Astrocyte (in vitro differentiated cells and primary cell): ENCODE measurements around the gene RAB5B. TPM values are rescaled to one million over a fixed set of nuclear protein-coding genes. Genes with fewer than 3 reads are reported as not detected.
"Not testable (repeated sequence)": the region's sequence is repeated elsewhere in the genome, so short reads cannot be mapped to it uniquely, and the experiment has no call there.

Experiments used
- DNase-seq: peaks from one replicate; pipeline ENCODE4 v3.0.0-alpha.2; 2010; ENCODE audit warnings: low read depth
- FAIRE-seq: peaks from 2 replicates; lab custom pipeline; 2011; peaks lifted over from hg19 to GRCh38; lab: Jason Lieb, UNC
- H2AFZ ChIP-seq: 2 replicates; pipeline ENCODE4 v1.6.0; 2012; ENCODE audit warnings: low read depth, low read length, inconsistent platforms
- H3K27ac ChIP-seq: 2 replicates; pipeline ENCODE4 v1.5.1; 2011; ENCODE audit warnings: low read depth, low read length, inconsistent platforms
- H3K27me3 ChIP-seq: 2 replicates; pipeline ENCODE4 v1.6.0; 2011; ENCODE audit warnings: low read length, inconsistent platforms; ENCODE audit not compliant: insufficient read depth
- H3K36me3 ChIP-seq: 2 replicates; pipeline ENCODE4 v1.5.1; 2011; ENCODE audit warnings: low read length, inconsistent platforms; ENCODE audit not compliant: insufficient read depth
- H3K4me1 ChIP-seq: 2 replicates; pipeline ENCODE4 v1.5.1; 2011; ENCODE audit warnings: low read length, inconsistent platforms; ENCODE audit not compliant: insufficient read depth
- H3K4me2 ChIP-seq: 2 replicates; pipeline ENCODE4 v1.6.0; 2012; ENCODE audit warnings: low read length, inconsistent platforms
- H3K4me3 ChIP-seq: 2 replicates; pipeline ENCODE4 v1.5.1; 2011; ENCODE audit warnings: low read depth, mild to moderate bottlenecking, low read length, inconsistent platforms; ENCODE audit not compliant: insufficient read depth
- H3K79me2 ChIP-seq: 2 replicates; pipeline ENCODE4 v1.6.0; 2012; ENCODE audit warnings: mild to moderate bottlenecking, low read length, inconsistent platforms; ENCODE audit not compliant: insufficient read depth
- H3K9ac ChIP-seq: 2 replicates; pipeline ENCODE4 v1.6.0; 2012; ENCODE audit warnings: mild to moderate bottlenecking, low read length, inconsistent platforms
- H3K9me3 ChIP-seq: 2 replicates; pipeline ENCODE4 v1.5.1; 2012; ENCODE audit warnings: low read depth, mild to moderate bottlenecking, low read length, inconsistent platforms; ENCODE audit not compliant: insufficient read depth
- H4K20me1 ChIP-seq: 2 replicates; pipeline ENCODE4 v1.6.0; 2012; ENCODE audit warnings: low read length, inconsistent platforms; ENCODE audit not compliant: insufficient read depth
- H3K27ac Mint-ChIP-seq: one replicate; pipeline ENCODE4 v1.8.0; 2021; ENCODE audit warnings: mild to moderate bottlenecking, mixed read lengths; ENCODE audit not compliant: unreplicated experiment
- H3K27me3 Mint-ChIP-seq: one replicate; pipeline ENCODE4 v1.8.0; 2021; ENCODE audit warnings: low read depth, mixed read lengths; ENCODE audit not compliant: unreplicated experiment
- H3K36me3 Mint-ChIP-seq: one replicate; pipeline ENCODE4 v1.8.0; 2021; ENCODE audit warnings: low read depth, mixed read lengths; ENCODE audit not compliant: unreplicated experiment
- H3K4me1 Mint-ChIP-seq: one replicate; pipeline ENCODE4 v1.8.0; 2021; ENCODE audit warnings: low read depth, mixed read lengths; ENCODE audit not compliant: unreplicated experiment
- H3K4me3 Mint-ChIP-seq: one replicate; pipeline ENCODE4 v1.8.0; 2021; ENCODE audit warnings: mild to moderate bottlenecking, moderate library complexity, mixed read lengths; ENCODE audit not compliant: unreplicated experiment
- H3K9me3 Mint-ChIP-seq: one replicate; pipeline ENCODE4 v1.8.0; 2021; ENCODE audit warnings: mild to moderate bottlenecking, mixed read lengths; ENCODE audit not compliant: unreplicated experiment
- CTCF ChIP-seq: IDR thresholded peaks from 2 replicates; pipeline ENCODE4 v1.5.1; 2011; ENCODE audit warnings: low read depth, mild to moderate bottlenecking, inconsistent platforms, low read length, moderate library complexity; ENCODE audit not compliant: insufficient read depth
- EZH2 ChIP-seq: IDR thresholded peaks from 2 replicates; pipeline ENCODE4 v1.6.1; 2012; ENCODE audit warnings: mild to moderate bottlenecking, low read length, inconsistent platforms; ENCODE audit not compliant: insufficient read depth
- total RNA-seq: library from RNA; stranded (reverse); gene quantifications from 2 replicates; pipeline ENCODE4 v1.2.1, GENCODE V29; 2021

Gene RAB5B
- total RNA-seq, 1 donor from 2014 or later, result 127 TPM

GRCh38 chr12:56001487-56002100, 27.7 kb downstream of the RAB5B start:
- Histone ChIP-seq H3K4me2 (no peak overlapping the region), H3K4me3 (no peak overlapping the region), H3K4me1 (peaks cover 6% of the 10 kb centered on the region), H2AFZ (no peak overlapping the region), H4K20me1 (no peaks in the 10 kb centered on the region), H3K27me3 (no peaks in the 10 kb centered on the region), H3K36me3 (peaks cover 5% of the 10 kb centered on the region), H3K9me3 (no peaks in the 10 kb centered on the region), H3K9ac (no peak overlapping the region), H3K79me2 (peaks cover 6% of the 10 kb centered on the region), H3K27ac (no peak overlapping the region)
- no peak for FAIRE-seq
- Mint-ChIP-seq H3K27ac (no peak overlapping the region), H3K4me3 (peak overlapping the region; percentile 8), H3K36me3 (peaks cover 21% of the 10 kb centered on the region), H3K4me1 (no peaks in the 10 kb centered on the region), H3K9me3 (peaks cover 2% of the 10 kb centered on the region), H3K27me3 (no peaks in the 10 kb centered on the region)
- TF ChIP-seq CTCF (no peak), EZH2 (no peak)
- no peak for DNase-seq

- H3K36me3 Mint-ChIP-seq, result peaks cover 21% of the 10 kb centered on the region
- not testable (repeated sequence) for H3K9me3 Mint-ChIP-seq, H3K4me1 Mint-ChIP-seq, H3K27ac Mint-ChIP-seq, H3K79me2 ChIP-seq, H2AFZ ChIP-seq, H3K9me3 ChIP-seq, H3K4me3 ChIP-seq, H3K9ac ChIP-seq, FAIRE-seq, H4K20me1 ChIP-seq, H3K36me3 ChIP-seq, H3K4me3 Mint-ChIP-seq, DNase-seq, H3K27me3 Mint-ChIP-seq, H3K4me2 ChIP-seq, H3K27me3 ChIP-seq, H3K27ac ChIP-seq, H3K4me1 ChIP-seq
These were observed 29.5 kb downstream of the RAB5B start for GRCh38 chr12:56003376-56003775.

GRCh38 chr12:56004211-56004610, 30.3 kb downstream of the RAB5B start:
- no peaks in the 10 kb centered on the region for H3K4me1 Mint-ChIP-seq
- H3K27ac Mint-ChIP-seq, result no peak overlapping the region
- H3K9me3 ChIP-seq, result no peaks in the 10 kb centered on the region
- H3K9me3 Mint-ChIP-seq, result peaks cover 2% of the 10 kb centered on the region
- H3K79me2 ChIP-seq, result no peaks in the 10 kb centered on the region
- H3K9ac ChIP-seq, result no peak overlapping the region
- peaks cover 5% of the 10 kb centered on the region for H3K36me3 ChIP-seq
- no peaks in the 10 kb centered on the region for H4K20me1 ChIP-seq
- H3K4me3 Mint-ChIP-seq, result no peak overlapping the region
- no peak overlapping the region for H2AFZ ChIP-seq
- no peaks in the 10 kb centered on the region for H3K27me3 ChIP-seq
- H3K36me3 Mint-ChIP-seq, result peaks cover 21% of the 10 kb centered on the region
- no peaks in the 10 kb centered on the region for H3K4me1 ChIP-seq
- H3K27me3 Mint-ChIP-seq, result no peaks in the 10 kb centered on the region
- H3K4me2 ChIP-seq, result no peak overlapping the region
- H3K27ac ChIP-seq, result no peak overlapping the region
- FAIRE-seq (no peak), DNase-seq (no peak)
- H3K4me3 ChIP-seq, result no peak overlapping the region
- TF ChIP-seq EZH2 (no peak), CTCF (no peak)
